ENCODE results near the gene ADARB2.
A peak's percentile ranks its signal among the peaks of the same experiment; 100 is the strongest.

ADARB2 gene

DNA sequence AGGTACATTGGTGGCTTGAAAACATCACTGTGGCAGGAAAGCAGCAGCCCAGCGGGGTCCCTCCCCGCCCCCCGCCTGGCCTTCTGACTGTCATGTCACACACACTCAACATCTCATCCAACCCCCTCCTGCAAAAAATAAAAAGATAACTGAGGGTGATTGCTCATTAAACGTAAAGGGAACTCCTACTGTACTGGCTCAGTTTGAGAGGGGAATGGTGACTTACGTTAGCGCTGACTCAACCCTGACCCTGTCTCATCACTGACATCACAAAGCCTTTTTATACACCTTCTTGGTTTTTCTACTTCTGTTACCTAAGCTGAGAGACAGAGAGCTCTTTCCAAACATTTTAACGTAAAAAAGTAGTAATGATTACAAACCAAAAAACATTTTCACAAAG, 48.8 kb downstream of the ADARB2 start:
- H3K27ac ChIP-seq, result no peak overlapping the region

DNA sequence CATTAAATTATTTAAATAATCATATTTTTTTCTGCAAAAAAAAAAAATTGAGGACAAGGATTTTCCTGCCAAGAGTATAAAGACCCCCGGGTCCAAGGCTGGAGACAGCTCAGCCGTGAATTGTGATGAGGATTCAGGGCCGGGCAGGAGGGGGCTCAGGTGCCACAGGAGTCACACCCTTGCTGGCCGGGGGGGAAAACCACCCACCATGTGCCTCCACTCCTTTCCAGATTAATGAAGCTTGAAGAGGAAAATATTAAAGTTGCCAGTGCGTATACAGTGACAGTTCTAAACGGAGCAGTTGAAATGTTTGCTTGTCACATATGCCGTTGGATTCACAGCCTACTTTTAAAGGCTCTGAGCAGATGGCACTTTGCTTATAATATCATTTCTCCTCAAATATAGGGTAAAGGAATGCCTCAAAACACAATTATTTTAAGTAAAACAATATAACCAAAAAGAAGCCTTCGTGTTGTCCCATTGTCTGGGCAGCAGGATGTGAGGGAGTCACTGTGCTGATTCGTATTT, 49.6 kb downstream of the ADARB2 start:
- H3K27ac ChIP-seq, result no peak overlapping the region

More for the DNA sequence above, 48.8 kb downstream of the ADARB2 start:
- H3K4me3 ChIP-seq, result no peak overlapping the region

DNA sequence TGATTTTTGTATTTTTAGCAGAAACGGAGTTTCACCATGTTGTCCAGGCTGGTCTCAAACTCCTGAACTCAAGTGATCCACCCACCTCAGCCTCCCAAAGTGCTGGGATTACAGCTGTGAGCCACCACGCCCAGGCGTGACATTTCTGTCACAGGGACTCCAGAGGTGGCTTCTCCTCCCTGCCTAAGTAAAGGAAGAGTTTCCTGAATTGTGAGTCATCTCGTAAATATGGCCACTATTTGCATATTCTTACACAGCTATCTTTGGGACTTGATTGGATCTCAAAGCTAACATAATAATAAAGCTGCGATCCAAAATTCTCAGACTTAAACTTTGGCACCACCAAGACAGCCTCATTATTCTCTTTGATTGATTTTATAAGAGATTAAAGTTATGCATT, 50.1 kb downstream of the ADARB2 start:
- Histone ChIP-seq H3K4me3 (no peak overlapping the region), H3K27ac (no peak overlapping the region)

More for the DNA sequence above, 49.6 kb downstream of the ADARB2 start:
- H3K4me3 ChIP-seq, result no peak overlapping the region

- no peak overlapping the region for H3K27ac ChIP-seq
- no peak overlapping the region for H3K4me3 ChIP-seq
Measured at GRCh38 chr10:1686491-1686749, 50.9 kb downstream of the ADARB2 start.

DNA sequence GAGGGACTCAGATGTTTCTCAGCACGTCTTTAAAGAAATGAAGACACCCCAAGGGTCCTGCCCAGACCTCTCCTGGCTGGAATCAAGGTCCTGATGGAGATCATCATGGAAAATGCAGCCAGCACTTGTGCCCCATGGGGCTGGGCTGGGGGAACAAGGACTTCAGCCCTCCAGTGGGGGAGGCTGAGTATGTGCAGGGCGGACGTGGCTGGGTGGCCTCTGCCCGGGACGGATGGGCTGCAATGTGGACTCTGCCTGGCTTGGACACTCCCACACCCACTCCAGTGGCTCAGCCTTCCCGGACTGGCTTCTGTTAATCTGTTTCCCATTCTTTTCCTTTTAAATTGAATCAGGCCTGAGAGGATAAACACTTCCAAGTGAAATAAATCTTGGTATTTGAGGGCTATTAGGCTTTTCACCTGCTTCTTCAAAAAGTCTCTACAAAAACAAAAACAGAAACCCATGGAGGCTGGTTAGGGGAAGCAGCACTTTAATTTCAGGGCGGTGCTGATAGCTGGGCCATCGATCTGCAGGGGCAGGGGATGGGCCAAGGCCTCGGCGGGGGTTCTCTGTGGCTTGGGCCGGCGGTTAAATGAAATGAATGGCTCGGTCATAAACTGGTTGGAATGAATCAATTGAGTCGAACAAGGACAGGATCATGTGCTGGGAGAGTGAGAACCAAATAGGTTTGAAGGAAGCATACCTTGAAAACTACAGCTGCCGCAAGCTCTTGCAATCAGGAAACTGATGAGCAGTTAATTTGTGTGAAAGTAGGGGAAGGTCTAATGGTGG, 51.4 kb downstream of the ADARB2 start:
- no peak overlapping the region for H3K27ac ChIP-seq
- no peak overlapping the region for H3K4me3 ChIP-seq

GRCh38 chr10:1684991-1685390, 52.3 kb downstream of the ADARB2 start:
- Histone ChIP-seq H3K27ac (no peak overlapping the region), H3K4me3 (no peak overlapping the region)

DNA sequence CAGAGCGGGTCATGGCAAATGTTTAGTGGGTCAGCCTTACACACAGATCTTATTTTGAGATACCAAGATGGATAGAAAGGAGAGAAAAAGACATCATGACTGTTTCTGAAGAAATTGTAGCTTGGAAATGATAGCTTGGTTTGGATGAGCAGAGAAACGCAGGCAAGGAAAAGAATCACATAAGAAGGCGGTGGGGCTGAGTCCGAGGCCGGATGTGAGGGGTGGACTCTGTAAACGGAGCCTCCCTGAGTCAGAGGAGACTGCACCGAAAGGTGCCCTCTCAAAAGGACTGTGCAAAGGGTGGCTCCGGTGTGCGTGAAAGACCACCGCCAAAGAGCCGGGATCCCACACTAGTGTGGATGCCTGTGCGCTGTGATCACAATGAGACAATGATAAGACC, 53.7 kb downstream of the ADARB2 start:
- no peak overlapping the region for H3K27ac ChIP-seq

DNA sequence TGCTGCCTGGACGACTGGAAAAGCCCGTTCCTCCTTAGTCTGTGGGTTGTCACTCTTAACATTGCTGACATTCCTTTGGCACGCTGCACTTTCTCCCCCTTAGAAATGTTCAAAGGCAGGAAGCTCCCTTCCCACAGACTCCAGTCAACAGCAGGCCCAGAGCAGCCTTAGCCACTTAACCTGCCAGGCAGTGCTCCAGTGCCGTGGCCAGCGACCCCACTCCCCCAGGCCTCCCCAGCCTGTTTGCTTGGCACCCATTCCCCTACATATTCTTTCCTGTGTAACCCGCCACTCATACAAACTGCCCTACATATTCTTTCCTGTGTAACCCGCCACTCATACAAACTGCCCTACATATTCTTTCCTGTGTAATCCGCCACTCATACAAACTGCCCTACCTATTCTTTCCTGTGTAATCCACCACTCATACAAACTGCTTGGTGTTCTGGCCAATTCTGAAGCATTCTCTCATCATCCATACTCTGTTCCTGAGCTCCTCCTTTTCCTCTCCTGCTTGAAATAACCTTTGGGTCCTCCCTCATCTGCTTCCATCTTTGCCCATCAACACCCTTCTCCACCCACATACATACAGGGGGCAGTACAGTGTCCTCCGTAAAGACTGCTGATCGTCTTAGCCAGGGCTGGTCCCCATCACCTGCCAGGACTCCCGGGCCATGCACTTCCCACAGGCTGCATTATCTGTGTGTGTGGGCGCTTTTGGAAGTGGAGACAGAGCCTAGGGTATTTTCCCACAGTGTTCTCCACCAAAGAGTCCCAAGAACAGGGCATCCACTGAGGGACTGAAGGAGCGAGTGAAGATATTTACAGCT, 57.3 kb downstream of the ADARB2 start:
- H3K4me3 ChIP-seq, result no peak overlapping the region
- no peak overlapping the region for H3K27ac ChIP-seq

More for the DNA sequence above, 53.7 kb downstream of the ADARB2 start:
- no peak overlapping the region for H3K4me3 ChIP-seq

DNA sequence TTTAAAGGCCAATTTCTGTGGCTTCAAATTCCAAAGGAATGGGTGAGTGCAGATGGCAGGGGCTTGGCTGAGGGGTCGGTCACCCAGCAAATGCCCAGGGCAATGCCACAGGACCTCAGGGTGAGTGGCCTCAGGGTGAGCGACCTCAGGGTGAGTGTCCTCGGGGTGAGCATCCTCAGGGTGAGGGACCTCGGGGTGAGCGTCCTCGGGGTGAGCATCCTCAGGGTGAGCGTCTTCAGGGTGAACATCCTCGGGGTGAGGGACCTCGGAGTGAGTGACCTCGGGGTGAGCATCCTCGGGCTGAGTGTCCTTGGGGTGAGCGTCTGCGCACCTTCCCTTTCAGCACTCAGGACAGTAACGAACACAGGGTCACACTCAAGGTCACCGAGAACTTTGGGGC, 59.2 kb downstream of the ADARB2 start:
- no peak overlapping the region for H3K4me3 ChIP-seq
- no peak overlapping the region for H3K27ac ChIP-seq

DNA sequence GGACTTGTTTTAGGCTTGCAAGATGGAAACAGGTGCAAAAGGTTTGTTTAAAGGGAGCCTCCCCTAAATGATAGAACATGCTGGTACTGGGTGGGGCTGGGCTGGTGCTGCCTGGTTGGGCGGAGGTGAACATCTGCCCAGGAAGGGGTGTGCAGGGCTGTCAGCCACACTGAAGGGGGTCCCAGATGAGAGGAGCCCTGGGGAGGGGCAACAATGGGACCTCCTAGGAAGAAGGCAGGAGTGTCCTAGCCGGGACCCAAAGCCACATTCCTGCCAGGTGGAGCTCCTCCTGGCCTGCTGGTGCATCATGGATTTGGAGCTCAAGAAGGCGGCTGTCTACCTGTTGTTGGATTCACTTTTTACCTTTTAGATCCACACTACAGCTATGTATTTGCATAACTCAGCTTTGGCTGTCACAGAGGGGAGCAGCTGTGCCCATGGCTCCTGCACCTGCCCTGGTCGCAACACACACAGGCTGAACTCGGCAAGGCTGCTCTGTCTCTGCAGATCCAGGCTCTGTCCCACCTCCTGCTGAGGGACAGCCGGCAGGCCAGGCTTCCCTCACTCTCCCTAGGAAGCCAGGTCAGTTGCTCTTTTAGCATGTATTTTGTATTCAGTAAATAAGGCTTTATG, 59.9 kb downstream of the ADARB2 start:
- Histone ChIP-seq H3K4me3 (no peak overlapping the region), H3K27ac (no peak overlapping the region)

DNA sequence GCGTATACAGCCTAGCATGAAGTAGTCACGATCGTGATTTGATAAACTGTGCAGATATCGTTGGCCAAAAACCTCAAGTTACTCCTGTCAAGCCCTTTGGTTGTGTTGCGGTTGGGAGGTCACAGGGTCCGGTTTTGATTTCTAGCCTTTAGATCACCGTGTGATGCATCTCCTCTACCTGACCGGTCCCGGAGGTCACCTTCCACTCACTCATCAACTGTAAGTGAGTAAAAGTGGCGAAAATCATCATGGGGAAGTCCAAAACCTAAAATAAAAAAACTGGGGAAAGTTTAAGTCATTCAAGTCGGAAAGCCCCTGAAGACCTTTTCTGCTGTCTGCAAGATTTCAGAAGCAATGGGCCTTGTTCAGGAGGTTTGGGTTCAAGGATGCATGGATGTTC, 62.8 kb downstream of the ADARB2 start:
- H3K27ac ChIP-seq, result no peak overlapping the region
- H3K4me3 ChIP-seq, result no peak overlapping the region

- no peak overlapping the region for H3K4me3 ChIP-seq
- no peak overlapping the region for H3K27ac ChIP-seq
Measured at GRCh38 chr10:1673568-1674345, 63.6 kb downstream of the ADARB2 start.

DNA sequence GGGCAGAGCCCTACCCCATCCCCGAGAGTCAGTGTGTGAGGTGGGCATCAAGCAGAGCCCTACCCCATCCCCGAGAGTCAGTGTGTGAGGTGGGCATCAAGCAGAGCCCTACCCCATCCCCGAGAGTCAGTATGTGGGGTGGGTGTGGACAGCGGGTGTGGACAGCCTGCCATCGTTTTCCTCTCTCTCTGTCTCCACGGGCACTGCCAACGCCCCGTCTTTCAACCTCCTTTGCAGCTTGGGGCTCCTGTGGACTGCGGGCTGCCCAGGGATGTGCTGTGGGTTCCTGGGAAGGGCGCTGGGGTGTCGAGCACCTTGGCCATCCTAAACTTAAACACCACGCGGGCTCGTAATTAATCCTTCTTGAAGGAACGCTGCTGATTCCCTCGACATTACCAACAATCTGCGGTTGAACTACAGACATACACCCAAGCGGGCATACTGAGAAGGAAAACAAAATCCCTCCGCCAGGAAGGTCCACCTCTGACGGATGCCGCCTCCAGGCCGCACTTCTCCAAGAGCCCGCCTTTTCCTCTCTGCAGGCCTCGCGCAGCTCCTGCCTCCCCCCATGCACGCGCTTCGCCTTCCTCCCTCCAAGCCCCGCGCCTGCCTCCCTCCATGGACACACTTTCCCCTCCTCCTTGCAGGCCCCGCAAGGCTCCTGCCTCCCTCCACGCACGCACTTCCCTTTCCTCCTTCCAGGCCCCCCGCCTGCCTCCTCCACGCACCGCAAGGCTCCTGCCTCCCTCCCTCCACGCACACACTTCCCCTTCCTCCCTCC, 65.1 kb downstream of the ADARB2 start:
- H3K27ac ChIP-seq, result no peak overlapping the region

GRCh38 chr10:1671366-1672000, 65.8 kb downstream of the ADARB2 start:
- no peak overlapping the region for H3K4me3 ChIP-seq
- H3K27ac ChIP-seq, result no peak overlapping the region

More for the DNA sequence above, 65.1 kb downstream of the ADARB2 start:
- H3K4me3 ChIP-seq, result no peak overlapping the region

DNA sequence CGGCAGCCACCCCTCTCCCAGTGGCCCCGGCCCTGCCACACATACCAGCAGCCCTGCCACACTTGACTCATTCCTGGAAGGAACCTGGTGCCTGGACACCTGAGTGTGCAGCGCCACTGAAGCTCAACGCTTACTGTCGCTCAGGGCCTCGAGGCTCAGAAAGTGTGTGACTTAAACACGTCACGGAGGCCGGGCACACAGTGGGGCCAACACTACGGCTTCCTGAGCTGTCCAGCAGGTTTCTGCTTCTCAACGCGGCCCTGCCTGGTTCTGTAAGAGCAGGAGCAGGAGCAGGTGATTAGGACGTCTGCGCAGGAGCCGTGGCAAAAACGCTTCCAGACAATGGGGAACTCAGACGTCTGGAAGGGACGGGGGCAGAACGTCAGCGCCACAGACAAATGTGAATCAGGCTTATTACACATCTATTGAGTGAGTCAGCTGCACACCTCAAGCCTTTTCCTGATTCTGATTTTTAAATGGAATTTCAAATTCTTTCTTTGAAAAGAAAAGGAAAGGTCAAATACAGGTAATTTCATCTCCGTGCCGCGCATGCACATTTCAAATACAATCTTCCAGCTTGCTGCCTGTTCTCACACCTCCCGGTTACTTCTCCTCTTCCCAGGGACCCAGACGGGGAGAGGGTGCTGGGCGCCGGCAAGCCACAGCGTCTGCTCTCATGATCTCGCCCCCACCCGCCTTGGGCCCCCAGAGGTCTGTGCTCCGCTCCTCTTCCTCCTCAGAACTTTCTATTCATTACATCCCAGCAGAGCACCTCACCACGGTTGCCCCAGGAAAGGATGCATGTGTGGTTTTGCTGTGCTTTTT, 66.6 kb downstream of the ADARB2 start:
- H3K4me3 ChIP-seq, result no peak overlapping the region
- H3K27ac ChIP-seq, result peak overlapping the region in 1 of 21 experiments; percentile 39

- H3K4me3 ChIP-seq, result no peak overlapping the region
Measured at GRCh38 chr10:1669433-1669832, 67.9 kb downstream of the ADARB2 start.

GRCh38 chr10:1668399-1668798, 68.9 kb downstream of the ADARB2 start:
- H3K27ac ChIP-seq, result no peak overlapping the region

More at GRCh38 chr10:1669433-1669832, 67.9 kb downstream of the ADARB2 start:
- H3K27ac ChIP-seq, result no peak overlapping the region

DNA sequence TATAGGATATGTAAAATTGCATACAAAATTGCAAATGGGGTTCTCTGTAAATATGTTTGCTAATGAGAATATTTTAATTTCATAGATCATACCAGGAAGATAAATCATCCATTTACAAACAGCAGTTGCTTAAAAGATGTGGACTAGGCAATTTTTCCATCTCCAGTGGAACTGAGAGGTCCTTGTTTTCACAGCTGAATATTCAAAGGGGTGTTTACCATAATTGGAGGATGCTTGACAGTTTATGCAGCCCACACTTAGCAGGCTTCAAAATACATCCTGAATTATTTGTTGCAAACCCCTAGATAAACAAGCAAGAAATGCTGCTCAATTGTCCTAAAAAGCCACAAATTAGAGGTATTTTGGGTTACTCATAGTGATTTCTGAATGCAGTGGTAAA, 69.9 kb downstream of the ADARB2 start:
- H3K27ac ChIP-seq, result no peak overlapping the region

More at GRCh38 chr10:1668399-1668798, 68.9 kb downstream of the ADARB2 start:
- H3K4me3 ChIP-seq, result no peak overlapping the region

More for the DNA sequence above, 69.9 kb downstream of the ADARB2 start:
- no peak overlapping the region for H3K4me3 ChIP-seq
